HG03565 (cell line): ENCODE results near the gene ZBTB16.

Experiments used
- ATAC-seq: cut with Tn5 transposase; IDR thresholded peaks from one replicate; pipeline ENCODE4 v1.9.1; 2021; ENCODE audit warnings: mild to moderate bottlenecking, moderate library complexity; ENCODE audit not compliant: unreplicated experiment

ZBTB16 gene

DNA sequence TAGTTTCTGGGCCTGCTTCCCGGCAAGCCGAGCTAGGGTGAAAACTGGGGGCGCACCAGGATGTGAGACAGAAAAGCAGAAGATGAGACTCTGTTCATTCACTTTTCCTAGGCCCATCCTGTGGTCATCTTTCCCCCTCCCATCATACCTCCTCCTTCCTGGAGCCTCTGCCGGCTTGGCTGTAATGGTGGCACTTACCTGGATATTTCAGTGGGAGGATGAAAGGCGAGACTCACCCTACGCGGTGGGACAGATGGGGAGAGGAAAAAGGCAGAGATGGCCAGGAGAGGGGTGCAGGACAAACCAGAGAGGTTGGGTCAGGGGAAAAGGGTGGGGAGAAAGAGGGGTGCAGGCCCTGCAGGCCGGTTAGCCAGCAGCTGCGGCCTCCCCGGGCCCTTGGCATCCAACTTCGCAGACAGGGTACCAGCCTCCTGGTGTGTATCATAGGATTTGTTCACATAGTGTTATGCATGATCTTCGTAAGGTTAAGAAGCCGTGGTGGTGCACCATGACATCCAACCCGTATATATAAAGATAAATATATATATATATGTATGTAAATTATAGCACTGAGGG is 195.1 kb downstream of the ZBTB16 start:
- ATAC-seq, result no peak

DNA sequence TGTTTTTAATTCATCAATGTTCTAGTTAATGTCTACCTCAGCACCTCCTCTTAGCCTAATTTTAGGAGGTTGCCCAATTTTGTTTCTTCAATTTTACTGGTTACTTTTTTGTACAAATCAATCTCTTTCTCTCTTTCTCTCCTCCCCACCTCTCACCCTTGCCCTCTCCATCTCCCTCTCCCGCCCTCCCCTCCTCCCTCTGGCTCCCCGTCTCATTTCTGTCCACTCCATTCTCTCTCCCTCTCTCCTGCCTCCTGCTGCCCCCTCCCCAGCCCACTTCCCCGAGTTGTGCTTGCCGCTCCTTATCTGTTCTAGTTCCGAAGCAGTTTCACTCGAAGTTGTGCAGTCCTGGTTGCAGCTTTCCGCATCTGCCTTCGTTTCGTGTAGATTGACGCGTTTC is 195.8 kb downstream of the ZBTB16 start:
- no peak for ATAC-seq

DNA sequence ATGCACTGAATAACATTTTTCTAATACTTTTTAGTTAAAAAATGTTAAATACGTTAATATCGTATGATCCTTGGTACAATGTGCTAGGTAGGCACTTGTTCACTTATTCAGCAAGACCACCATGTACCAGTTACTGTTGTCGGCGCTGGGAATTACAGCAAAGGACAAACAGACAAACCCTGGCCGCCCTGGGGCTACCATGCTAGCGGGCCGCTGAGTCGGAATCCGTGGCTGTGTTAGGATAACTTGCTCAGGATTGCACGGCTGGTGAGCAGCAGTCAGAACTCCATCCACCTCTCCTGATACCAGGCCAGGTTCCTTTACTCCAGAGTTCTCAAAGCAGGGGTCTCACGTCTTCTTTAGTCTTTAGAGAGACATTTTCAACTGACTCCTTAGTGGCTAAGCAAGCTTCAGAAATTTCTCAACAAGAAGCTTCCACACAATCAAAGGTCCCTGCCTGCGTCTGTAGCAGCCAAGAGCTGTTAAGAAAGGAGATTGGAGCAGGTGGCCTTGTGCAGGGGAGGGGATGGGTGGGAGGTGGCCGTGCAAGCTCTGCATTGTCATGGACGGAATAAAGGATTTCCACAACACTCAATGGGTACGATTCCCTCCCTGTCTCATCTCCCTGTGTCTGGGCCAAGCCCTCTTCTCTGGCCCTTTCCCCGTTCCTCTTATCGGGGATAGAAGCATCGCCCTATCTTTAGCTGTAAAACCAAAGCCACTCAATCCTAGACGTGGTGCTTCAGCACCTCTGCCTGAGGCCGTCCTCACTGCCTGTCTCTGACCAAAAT is 196.9 kb downstream of the ZBTB16 start:
- no peak for ATAC-seq

DNA sequence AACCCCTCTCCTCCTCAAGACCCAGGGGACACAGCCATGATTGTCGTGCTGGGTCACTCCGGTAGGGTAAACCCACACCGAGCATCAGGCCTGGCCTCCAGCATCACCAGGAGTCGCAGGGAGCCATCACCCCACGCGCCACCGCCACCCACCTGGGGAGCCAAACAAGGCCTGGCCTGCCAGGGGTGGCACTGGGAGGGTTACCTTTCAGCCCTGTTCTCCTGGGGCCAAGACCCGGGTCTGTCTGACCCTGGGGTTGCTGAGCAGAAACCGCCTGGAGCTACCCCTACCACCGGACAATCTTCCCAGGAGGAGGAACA is 197.4 kb downstream of the ZBTB16 start:
- ATAC-seq, result no peak

DNA sequence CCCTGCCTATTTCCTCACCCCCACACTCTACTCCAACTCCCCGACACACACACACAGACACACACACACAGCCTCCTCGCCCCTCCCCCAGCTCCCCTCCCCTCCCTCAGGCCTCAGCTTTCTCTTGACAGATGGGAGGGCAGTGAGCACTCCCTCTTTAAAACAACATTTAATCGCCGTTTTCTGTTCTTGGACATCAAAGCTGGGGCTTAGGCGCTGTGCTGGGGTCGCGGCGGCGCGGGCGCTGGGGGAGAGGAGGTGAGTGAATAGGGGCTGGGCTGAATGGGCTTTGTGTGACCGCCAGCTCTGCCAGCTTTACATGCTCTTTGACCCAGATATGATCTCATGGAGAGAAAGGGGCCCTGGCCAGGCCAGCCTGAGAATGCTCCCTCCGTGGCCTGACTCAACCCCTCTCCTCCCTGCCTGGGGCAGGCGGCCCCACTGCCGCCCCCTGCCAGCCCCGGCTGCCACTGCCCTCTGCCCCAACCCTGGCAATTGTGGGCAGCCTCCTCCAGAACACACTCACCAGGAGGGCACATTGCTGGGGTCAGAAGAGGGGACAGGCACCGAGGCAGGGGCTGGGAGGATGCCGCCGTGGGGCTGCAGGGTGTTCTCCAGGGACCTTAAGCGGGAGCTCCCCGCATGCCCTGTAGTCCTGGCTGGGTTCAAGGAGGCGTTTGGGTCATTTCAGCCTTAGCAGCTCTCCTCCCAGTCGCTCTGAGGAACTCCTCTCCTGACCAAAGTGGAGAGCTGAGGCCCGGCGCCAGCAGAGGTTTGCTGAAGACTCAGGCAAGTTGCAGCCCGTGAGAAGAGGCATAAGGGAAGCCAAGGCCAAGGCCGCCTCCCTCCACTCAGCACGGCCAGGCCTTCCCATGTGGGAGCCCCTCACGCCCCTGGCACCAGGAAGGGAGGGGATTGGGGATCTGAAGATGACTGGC is 198.4 kb downstream of the ZBTB16 start:
- ATAC-seq, result no peak

DNA sequence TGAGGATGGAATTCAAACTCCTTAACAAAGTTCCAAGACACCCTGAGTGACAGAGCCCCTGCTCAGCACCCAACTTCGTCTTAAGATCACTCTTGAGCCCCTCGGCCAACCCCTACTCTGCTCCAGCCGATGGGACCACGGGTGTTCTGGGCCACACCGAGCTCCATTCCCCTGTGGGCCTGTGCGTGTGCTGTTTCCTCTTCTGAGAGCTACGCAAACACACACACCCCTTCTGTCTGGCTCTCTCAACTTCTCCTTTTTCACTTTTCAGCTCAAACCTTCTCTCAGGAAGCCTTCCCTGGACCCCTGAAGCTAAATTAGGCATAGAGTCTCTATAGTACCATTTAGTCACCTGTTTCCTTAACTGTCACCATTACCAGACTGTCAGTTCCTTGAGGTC is 199.2 kb downstream of the ZBTB16 start:
- no peak for ATAC-seq

DNA sequence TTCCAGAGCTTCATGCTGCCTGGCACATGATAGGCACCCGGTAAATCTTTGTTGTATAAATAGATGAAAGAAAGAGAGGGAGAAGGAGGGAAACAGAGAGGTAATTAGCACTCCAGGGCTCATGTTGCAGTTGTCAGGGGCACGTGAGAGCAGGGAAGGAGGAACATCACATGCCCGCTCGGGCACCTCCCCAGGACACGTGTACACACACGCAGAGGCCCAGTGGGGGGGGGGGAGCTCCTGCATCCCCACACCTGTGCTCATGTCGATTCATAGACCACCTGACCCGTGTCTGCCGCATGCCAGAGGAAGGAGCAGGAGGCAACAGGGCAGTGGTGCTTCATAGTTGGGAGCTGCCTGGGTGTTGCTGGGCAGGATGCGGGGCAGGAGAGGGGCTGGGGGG is 199.6 kb downstream of the ZBTB16 start:
- no peak for ATAC-seq

DNA sequence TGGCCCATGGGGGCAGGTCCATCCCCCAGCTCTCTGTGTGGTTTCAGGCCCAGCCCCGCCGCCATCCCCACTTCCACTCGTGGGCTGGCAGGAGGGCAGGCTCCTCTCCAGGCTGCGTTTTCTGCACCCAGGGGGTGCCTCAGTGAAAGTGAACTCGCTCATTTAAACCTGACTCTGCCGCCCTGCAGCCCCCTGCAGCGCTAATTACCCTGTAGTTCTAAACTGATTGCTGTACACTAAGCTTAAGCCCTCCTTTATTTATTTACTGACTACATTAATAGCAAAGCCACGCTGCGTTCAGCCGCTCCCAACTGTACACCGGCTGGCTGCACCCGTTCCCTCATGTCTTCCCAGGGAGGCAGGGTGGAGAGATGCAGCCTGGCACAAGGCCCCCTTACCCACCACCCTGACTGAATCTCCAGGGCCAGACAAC is 200.1 kb downstream of the ZBTB16 start:
- ATAC-seq, result no peak

DNA sequence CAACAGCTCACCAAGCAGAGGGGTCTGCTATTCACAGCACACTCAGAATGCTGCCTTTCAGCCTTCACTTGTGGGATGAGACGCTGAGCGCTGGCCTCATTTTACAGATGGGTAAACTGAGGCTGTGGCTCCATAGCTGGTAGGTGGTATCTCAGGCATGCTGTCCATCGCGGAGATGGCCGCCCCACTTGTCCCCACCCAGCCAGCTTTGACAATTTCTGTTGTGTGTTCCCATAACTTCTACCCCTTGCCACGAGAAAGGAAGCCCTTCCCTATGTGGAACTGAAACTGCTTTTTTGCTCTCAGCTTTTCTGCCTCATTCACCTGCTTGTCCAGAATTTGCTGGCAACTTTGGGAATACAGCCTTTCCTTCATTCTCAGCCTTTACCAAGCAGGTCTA is 200.6 kb downstream of the ZBTB16 start:
- ATAC-seq, result no peak

DNA sequence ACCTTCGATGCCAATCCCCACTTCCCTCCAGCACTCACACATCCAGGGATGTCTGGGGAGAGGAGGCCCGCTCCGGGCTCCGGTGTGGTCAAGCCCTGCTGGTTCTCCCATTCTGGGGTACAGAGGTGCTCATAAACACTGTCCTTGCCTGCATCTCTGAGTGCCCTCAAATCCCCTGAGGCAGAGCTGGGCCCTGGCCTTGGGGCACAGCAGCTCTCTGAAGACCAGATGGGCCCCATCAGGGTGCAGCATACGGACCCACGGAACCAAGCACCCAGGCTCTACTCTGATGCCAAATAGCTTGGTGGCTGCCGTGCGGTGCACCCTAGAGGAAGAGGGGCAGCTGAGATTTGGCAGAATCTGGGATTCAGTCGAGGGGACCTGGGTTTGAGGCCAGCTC is 201.0 kb downstream of the ZBTB16 start:
- ATAC-seq, result no peak

DNA sequence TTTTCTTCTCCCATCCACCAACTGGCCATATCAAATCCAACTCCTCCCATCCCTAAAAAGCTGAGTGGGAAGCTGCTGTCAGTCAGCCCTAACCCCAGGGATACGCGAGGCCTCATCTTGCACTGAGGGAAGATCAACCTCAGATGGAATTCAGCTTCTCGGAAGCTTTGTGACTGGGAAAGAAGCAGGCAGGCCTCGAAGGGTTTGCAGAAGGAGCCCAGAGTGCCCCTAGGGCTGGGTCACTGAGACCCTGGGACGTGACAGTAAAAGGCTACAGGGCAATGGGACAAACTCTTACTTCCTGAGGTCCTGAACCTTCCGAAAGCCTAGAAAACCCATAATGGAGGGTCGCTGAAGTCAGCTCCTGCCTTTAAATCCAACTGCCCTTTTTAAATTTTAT is 202.3 kb downstream of the ZBTB16 start:
- no peak for ATAC-seq

DNA sequence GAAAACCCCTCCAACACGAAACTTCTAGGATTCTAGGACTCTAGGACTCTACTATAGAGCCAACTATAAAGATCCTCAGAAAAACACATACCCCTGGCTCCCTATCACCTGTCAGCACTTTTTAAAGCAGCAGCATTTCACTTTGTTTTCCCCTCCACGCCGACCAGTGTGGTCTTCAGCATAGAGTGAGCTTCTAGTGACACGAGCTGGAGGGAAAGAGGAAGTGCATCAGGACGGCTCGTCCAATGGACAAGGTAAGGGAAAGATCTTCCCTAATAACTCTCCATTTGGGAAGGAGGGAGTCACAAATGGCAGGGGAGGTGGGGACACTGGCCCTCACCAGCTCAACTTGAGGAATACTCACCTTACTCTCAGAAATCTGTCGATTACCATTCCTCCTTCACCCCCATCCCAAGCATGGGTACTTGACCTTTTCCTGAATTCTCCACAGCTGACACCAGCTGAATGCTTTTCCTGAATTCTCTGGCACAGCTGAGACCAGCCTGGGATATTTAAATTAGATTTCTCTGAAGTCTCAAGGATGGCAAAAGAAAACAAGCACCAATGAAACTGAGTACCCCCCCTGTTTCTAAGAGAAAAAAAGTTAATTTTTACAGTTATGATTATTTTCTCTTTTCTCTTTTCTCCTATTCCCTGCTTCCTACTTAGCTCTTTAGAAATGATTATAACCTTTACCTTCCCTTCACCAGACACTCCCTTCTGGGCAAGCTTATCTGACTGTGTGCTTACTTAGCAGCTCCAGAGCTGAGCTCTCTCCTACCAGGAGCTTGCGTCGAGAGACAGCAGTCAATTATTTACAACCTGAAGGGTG is 203.4 kb downstream of the ZBTB16 start:
- ATAC-seq, result no peak

DNA sequence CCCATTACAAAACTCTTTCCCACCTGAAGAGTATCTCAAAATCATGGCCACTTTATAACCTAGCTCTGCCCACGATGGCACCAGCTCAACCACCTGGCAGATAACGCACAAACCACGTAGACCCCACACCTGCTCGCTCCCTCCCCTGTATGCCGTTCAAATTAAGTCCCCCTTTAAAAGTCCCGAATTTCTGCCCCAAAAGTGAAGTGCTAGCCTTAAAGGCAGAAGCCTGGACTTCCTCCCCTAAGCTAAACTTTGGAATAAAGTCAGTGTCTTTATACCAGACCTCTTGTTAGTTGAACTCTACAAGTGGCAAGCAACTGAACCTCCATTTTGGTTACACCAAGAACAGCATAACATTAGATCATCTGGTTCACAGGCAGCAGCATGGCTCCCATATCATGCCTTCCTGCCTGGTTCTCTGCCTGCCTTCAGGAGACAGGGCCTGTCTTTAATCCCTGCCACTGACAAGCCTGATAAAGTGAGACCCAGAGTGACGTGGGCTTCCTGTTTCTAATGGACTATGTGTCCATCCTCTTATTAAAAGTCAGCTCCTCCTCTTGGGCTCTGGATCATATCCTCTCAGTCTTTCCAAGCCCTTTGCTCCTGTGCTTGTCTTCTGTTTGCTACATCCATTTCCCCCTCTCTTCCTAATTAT is 204.1 kb downstream of the ZBTB16 start:
- no peak for ATAC-seq

DNA sequence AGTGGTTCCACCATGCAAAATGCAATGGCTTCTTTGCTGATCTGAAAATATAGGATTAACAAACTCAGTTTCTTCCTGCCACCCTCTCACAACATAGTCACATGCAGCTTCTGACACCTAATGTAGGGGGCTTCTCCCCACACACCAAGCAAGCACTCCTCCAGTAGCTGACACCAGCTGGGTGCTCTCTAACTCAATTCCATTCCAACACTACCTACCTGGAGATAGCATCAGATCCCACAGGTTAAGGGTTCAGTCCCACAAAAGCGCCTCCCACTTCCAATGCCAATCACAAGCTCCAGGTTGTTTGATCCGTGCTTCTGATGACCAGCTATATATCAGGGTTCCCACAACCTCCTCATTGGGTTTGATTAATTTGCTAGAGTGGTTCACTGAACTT is 204.9 kb downstream of the ZBTB16 start:
- no peak for ATAC-seq

DNA sequence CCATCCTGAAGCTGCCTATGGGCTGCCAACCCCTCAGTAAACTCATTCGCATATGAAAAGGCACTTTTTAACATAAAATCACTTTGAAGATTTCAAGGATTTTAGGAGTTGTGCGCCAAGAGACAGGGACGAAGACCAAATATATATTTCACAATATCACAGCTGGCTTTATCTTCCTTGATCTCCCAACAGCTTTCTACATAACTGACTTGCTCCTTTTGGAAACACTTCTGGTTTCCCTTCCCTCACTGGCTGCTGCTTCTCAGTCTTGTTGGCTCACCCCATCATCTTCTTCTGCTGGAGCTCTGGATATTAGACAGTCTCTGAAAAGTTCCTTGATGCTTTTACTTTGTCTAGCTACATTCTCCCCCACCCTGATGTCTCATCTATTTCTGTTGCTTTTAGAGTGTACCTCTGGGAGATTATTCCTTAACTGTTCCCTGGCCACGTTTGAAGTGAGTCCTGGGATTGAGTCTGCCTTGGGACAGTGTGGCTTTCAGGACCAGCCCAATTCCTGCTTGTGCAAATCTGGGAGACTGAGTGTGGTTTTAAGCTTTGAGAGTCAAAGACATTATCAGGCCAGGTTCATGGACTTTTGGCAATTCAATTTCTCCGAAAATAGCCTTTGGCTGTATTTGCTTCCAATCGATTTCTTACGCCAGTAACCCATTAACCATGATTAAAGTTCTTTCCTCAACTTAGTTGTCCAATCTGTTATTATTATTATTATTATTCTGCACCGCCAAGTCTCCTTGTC is 205.8 kb downstream of the ZBTB16 start:
- no peak for ATAC-seq

DNA sequence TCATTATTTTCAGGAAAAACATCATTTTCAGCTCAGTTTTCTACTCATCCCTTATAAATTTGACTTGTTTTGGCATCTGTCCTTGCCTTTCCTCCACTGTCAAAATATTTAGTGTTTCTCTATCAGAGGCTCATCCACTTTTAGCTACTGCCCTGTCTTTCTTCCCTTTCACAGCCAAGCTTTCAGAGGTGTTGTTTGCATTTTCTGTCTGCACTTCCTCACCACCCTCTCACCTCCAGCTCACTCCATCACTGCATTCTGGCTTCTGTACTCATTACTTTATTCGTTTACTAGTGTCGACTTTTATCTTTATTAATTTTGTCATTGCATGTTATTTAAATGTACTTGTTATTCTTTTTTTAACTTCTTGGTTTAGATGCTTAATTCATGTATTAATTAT is 210.0 kb downstream of the ZBTB16 start:
- ATAC-seq, result no peak

DNA sequence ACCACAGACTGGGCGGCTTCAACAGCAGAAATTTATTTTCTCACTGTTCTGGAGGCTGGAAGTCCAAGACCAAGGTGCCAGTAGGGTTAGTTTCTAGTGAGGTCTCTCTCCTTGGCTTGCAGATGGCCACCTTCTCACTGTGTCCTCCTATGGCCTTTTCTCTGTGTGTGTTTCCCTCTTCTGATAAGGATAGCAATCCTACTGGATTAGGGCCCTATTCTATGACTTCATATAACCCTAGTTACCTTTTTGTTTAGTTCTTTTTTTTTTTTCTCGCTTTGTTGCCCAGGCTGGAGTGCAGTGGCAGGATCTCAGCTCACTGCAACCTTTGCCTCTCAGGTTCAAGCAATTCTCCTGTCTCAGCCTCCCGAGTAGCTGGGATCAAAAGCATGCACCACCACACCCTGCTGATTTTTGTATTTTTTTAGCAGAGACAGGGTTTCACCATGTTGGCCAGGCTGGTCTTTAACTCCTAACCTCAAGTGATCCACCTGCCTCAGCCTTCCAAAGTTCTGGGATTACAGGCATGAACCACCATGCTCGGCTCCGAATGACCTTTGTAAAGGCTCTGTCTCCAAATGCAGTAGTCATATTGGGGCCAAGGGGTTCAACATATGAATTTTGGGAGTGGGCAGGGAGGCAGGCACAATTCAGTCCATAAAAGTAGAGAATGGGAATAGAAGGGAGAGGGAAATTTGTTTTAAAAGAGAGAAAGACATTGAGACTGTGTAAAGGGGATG is 211.2 kb downstream of the ZBTB16 start:
- no peak for ATAC-seq

DNA sequence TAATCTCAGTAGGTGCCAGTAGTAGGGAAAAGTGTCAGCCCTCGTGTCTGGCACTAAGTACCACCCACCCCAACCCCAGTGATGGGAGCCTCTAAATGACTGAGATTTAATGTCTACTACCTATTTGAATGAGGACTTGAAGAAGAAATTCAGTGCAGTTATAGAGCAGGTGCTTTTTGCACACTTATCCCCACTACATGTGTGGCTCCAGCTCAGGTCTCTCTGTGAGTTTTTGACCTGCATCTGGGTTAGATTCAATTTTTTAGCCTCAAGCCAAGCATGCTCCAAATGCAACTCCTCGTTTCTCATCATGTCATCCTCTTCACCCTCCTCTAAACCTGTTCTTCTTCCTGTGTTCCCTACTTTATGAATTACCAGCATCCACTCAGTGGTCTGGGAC is 211.8 kb downstream of the ZBTB16 start:
- no peak for ATAC-seq

DNA sequence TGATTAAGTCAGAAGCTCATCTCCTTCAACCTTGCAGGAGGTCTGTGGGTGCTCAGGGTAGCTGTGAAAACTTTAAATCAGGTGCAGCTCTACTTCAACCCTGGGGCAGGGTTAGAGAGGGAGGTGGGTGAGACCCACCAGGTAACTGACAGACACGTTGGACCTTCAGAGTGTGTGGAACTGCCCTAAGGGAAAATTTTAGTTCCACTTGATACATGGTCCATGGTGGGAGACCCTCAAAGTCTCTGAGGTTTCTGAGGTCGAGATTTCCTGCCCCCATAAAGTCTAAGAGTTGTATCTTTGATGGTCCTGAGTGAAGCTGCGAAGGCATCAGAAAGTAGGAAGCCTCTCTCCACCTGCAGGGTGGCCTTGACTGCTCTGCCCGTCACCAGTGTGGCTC is 212.8 kb downstream of the ZBTB16 start:
- ATAC-seq, result no peak
